ENCODE data around the gene SH3BGRL2.
"Not testable (repeated sequence)": the region's sequence is repeated elsewhere in the genome, so short reads cannot be mapped to it uniquely, and the experiment has no call there.

The SH3BGRL2 gene

DNA sequence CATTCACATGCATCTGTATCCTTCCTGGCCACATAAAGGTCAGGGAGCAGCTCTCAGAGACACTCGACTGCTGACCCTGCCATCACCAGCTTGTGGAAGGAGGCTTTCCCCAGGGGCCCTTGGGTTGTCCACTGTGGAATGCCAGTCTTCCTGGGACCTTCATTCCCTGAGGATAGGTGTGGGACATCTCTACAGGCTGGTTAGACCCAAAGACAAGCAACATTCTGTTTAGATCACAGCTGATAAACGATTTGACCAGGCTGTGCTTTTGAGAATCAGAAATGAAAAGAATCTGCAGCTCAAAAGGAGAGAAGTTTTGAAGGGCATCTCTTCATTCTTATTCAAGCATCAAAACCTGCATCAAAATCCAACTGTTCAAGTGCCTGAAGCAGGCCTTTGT is 18.2 kb upstream of the SH3BGRL2 start:
- Histone ChIP-seq H3K4me1 (no peaks in the 10 kb centered on the region), H3K4me3 (no peak overlapping the region)
- TF ChIP-seq Cebpa-rat (IDR thresholded peaks at IDR 0.05), result no peak

GRCh38 chr6:79613912-79614311 is 17.2 kb upstream of the SH3BGRL2 start:
- no peaks in the 10 kb centered on the region for H3K27me3 ChIP-seq
- no peak overlapping the region for H3K4me2 ChIP-seq
- no peak overlapping the region for H3K27ac ChIP-seq
- H3K9ac ChIP-seq, result no peak overlapping the region
- no peak overlapping the region for H3K4me3 ChIP-seq
- H3K4me1 ChIP-seq, result no peaks in the 10 kb centered on the region
- H4K20me1 ChIP-seq, result no peaks in the 10 kb centered on the region
- H3K36me3 ChIP-seq, result no peaks in the 10 kb centered on the region
- TF ChIP-seq Cebpa-rat (IDR thresholded peaks at IDR 0.05), result no peak
- no peaks in the 10 kb centered on the region for H3K9me3 ChIP-seq (replicated peaks in 1 of 11)

More for the DNA sequence above, 18.2 kb upstream of the SH3BGRL2 start:
- H3K27me3 ChIP-seq, result no peaks in the 10 kb centered on the region
- H3K9me3 ChIP-seq (replicated peaks in 1 of 11), result no peaks in the 10 kb centered on the region
- H3K27ac ChIP-seq, result no peak overlapping the region
- H3K4me2 ChIP-seq, result no peak overlapping the region
- H3K9ac ChIP-seq, result no peak overlapping the region
- H4K20me1 ChIP-seq, result no peaks in the 10 kb centered on the region
- H3K36me3 ChIP-seq, result no peaks in the 10 kb centered on the region

GRCh38 chr6:79614326-79615305 is 16.5 kb upstream of the SH3BGRL2 start:
- Histone ChIP-seq H3K27ac (no peak overlapping the region), H4K20me1 (no peaks in the 10 kb centered on the region), H3K9me3 (replicated peaks in 1 of 11) (no peaks in the 10 kb centered on the region), H3K9ac (no peak overlapping the region), H3K4me3 (no peak overlapping the region), H3K4me1 (no peaks in the 10 kb centered on the region), H3K27me3 (no peaks in the 10 kb centered on the region), H3K36me3 (no peaks in the 10 kb centered on the region), H3K4me2 (no peak overlapping the region)
- TF ChIP-seq Cebpa-rat (IDR thresholded peaks at IDR 0.05), result no peak

DNA sequence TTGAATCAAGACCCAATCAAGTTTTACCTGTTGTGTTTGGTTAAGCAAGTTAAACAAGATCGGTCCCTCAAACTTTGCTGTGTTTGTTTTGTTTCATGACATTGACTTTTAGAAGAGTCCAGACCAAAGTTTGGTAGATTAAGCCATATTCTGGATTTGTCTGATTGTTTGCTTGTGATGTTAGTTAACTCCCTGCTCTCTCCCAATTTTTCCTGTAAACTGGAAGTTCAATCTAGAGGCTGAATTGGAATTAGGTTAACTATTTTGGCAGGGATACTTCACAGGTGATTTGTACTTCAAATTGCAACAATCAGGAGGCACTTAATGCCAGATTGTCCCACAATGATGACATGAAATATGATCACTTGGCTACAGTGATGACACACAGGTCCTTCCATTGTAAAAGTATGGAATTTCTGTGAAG is 13.6 kb upstream of the SH3BGRL2 start:
- Histone ChIP-seq H3K4me1 (no peaks in the 10 kb centered on the region), H3K4me2 (no peak overlapping the region), H3K4me3 (no peak overlapping the region), H3K36me3 (no peaks in the 10 kb centered on the region), H4K20me1 (no peaks in the 10 kb centered on the region), H3K9me3 (replicated peaks in 1 of 11) (no peaks in the 10 kb centered on the region), H3K27ac (no peak overlapping the region), H3K27me3 (no peaks in the 10 kb centered on the region), H3K9ac (no peak overlapping the region)
- no peak for TF ChIP-seq Cebpa-rat (IDR thresholded peaks at IDR 0.05)

- not testable (repeated sequence) for H4K20me1 ChIP-seq; H3K27ac ChIP-seq; H3K27me3 ChIP-seq; H3K36me3 ChIP-seq; H3K4me1 ChIP-seq; H3K4me2 ChIP-seq; H3K9me3 ChIP-seq (replicated peaks in 1 of 11); H3K4me3 ChIP-seq; H3K9ac ChIP-seq
Measured at GRCh38 chr6:79618425-79618824, 12.7 kb upstream of the SH3BGRL2 start.

- Histone ChIP-seq H3K9ac (no peak overlapping the region), H3K4me2 (no peak overlapping the region), H3K4me1 (no peaks in the 10 kb centered on the region), H3K27ac (no peak overlapping the region), H4K20me1 (no peaks in the 10 kb centered on the region), H3K4me3 (no peak overlapping the region), H3K27me3 (no peaks in the 10 kb centered on the region), H3K36me3 (no peaks in the 10 kb centered on the region), H3K9me3 (replicated peaks in 1 of 11) (no peaks in the 10 kb centered on the region)
- no peak for TF ChIP-seq Cebpa-rat (IDR thresholded peaks at IDR 0.05)
Measured at GRCh38 chr6:79621579-79621978, 9.6 kb upstream of the SH3BGRL2 start.

DNA sequence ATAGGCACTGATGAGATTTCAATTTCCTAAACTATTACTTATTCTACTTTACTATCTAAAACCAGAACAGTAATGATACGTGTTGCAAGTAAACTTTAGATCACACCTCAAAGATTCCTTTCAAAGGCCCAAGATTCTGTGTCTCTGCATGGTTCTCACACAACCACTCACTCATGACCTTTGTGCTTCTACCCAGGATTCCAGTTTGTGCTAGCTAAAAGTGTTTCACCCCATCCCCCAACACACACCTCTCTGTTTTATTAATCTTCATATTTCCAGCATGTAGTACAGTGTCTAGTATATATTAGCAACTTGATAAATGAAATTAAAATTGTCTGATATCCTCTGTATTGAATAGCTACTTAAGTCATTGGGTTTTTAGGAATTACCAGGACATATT is 8.8 kb upstream of the SH3BGRL2 start:
- no peak overlapping the region for H3K9ac ChIP-seq
- H3K27ac ChIP-seq, result no peak overlapping the region
- H3K4me2 ChIP-seq, result no peak overlapping the region
- H3K27me3 ChIP-seq, result no peaks in the 10 kb centered on the region
- no peak for TF ChIP-seq Cebpa-rat (IDR thresholded peaks at IDR 0.05)
- H3K9me3 ChIP-seq (replicated peaks in 1 of 11), result no peaks in the 10 kb centered on the region
- no peak overlapping the region for H3K4me3 ChIP-seq
- no peaks in the 10 kb centered on the region for H4K20me1 ChIP-seq
- H3K4me1 ChIP-seq, result no peaks in the 10 kb centered on the region
- no peaks in the 10 kb centered on the region for H3K36me3 ChIP-seq

DNA sequence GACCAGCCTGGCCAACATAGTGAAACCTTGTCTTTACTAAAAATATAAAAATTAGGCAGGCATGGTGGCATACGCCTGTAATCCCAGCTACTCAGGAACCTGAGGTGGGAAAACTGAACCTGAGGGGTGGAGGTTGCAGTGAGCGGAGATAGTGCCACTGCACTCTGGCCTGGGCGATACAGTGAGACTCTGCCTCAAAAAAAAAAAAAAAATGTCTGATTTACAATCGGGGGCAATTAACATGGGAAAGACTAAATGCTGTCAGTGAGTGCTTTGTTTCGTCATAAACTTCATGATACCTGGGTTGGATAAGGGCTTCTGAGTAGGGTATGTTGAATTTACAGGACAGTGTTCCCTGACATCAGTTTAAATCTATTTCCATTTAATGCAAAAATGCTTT is 8.0 kb upstream of the SH3BGRL2 start:
- H3K27me3 ChIP-seq, result no peaks in the 10 kb centered on the region
- no peaks in the 10 kb centered on the region for H3K36me3 ChIP-seq
- no peaks in the 10 kb centered on the region for H3K9me3 ChIP-seq (replicated peaks in 1 of 11)
- no peak overlapping the region for H3K9ac ChIP-seq
- no peaks in the 10 kb centered on the region for H3K4me1 ChIP-seq
- no peak overlapping the region for H3K27ac ChIP-seq
- no peaks in the 10 kb centered on the region for H4K20me1 ChIP-seq
- no peak for TF ChIP-seq Cebpa-rat (IDR thresholded peaks at IDR 0.05)
- no peak overlapping the region for H3K4me2 ChIP-seq
- no peak overlapping the region for H3K4me3 ChIP-seq

- Histone ChIP-seq H3K36me3 (no peaks in the 10 kb centered on the region), H3K9ac (no peak overlapping the region), H3K4me3 (no peak overlapping the region), H3K4me1 (no peaks in the 10 kb centered on the region), H3K27ac (no peak overlapping the region), H4K20me1 (no peaks in the 10 kb centered on the region), H3K9me3 (replicated peaks in 1 of 11) (no peaks in the 10 kb centered on the region), H3K4me2 (no peak overlapping the region), H3K27me3 (no peaks in the 10 kb centered on the region)
- TF ChIP-seq Cebpa-rat (IDR thresholded peaks at IDR 0.05), result no peak
Measured at GRCh38 chr6:79625746-79626145, 5.4 kb upstream of the SH3BGRL2 start.

GRCh38 chr6:79626811-79627210 is 4.3 kb upstream of the SH3BGRL2 start:
- Histone ChIP-seq H3K4me3 (no peak overlapping the region), H3K9me3 (replicated peaks in 1 of 11) (peaks cover 0 to 4% (median 0%) of the 10 kb centered on the region in 11 experiments; a peak in 2 of 22 replicates), H3K36me3 (no peaks in the 10 kb centered on the region), H3K27me3 (no peaks in the 10 kb centered on the region), H3K9ac (no peak overlapping the region), H3K4me2 (no peak overlapping the region), H3K4me1 (no peaks in the 10 kb centered on the region), H4K20me1 (no peaks in the 10 kb centered on the region), H3K27ac (no peak overlapping the region)
- TF ChIP-seq Cebpa-rat (IDR thresholded peaks at IDR 0.05), result no peak
